Suprapubic skin (tissue), 4 donors: ENCODE measurements around the gene KIZ. TPM values are rescaled to one million over a fixed set of nuclear protein-coding genes. Genes with fewer than 3 reads are reported as not detected.

Source experiments
- DNase-seq, 2 donors: peaks; one replicate each; pipeline ENCODE4 v3.0.0-alpha.2; 2019; ENCODE audit warnings: low spot score in 2 of 2
- H3K27ac ChIP-seq: fragments of 200-600 bp; sonication (generic); one replicate; pipeline ENCODE4 v1.5.1; 2019
- H3K27me3 ChIP-seq: fragments of 200-600 bp; sonication (generic); one replicate; pipeline ENCODE4 v1.5.1; 2019
- H3K36me3 ChIP-seq: fragments of 200-600 bp; sonication (generic); one replicate; pipeline ENCODE4 v1.5.1; 2019
- H3K4me1 ChIP-seq: fragments of 200-600 bp; sonication (generic); one replicate; pipeline ENCODE4 v1.5.1; 2019
- H3K4me3 ChIP-seq: fragments of 200-600 bp; sonication (generic); one replicate; pipeline ENCODE4 v1.5.1; 2019; ENCODE audit warnings: mild to moderate bottlenecking
- H3K9me3 ChIP-seq: fragments of 200-600 bp; sonication (generic); one replicate; pipeline ENCODE4 v1.5.1; 2019
- CTCF ChIP-seq, 2 donors: fragments of 200-600 bp in 1 of 2; fragments of 450-650 bp in 1 of 2; sonication (generic) in 1 of 2; IDR thresholded peaks; one replicate each; pipeline ENCODE4 v1.5.1; 2016 to 2019; ENCODE audit warnings: antibody characterized with exemption in 2 of 2, mild to moderate bottlenecking in 1 of 2, moderate library complexity in 1 of 2
- EP300 ChIP-seq: sonication (generic); formaldehyde crosslinking; IDR thresholded peaks from one replicate; pipeline ENCODE4 v1.6.1; 2017; ENCODE audit warnings: antibody characterized with exemption
- POLR2A ChIP-seq, 2 donors: fragments of 450-650 bp; IDR thresholded peaks; one replicate each; pipeline ENCODE4 v1.6.1; 2017; ENCODE audit warnings: antibody characterized with exemption in 2 of 2, mild to moderate bottlenecking in 2 of 2, moderate library complexity in 2 of 2
- POLR2AphosphoS5 ChIP-seq, 3 donors: sonication (generic); formaldehyde crosslinking; IDR thresholded peaks; one replicate each; pipeline ENCODE4 v1.6.1; 2017; ENCODE audit warnings: antibody characterized with exemption in 3 of 3
- WGBS: methylation state at CpG from one replicate; pipeline ENCODE4 v1.1.5; 2018; 5-methylcytosine and 5-hydroxymethylcytosine counted together
- total RNA-seq, 4 donors: library from RNA; depleted of rRNA; stranded (reverse); fragments of >200 nt; gene quantifications; one replicate each; pipeline ENCODE4 v1.1.0, GENCODE V29; 2016

Gene KIZ
- total RNA-seq, 4 donors from 2014 or later = 14.7 to 43.0 (median 34.0) TPM

GRCh38 chr20:21208999-21209398, 83.1 kb downstream of the KIZ start:
- 93% methylated on average over 3 of the region's 3 CpGs for WGBS
- H3K9me3 ChIP-seq = no peaks in the 10 kb centered on the region
- no peaks in the 10 kb centered on the region for H3K4me1 ChIP-seq
- H3K27ac ChIP-seq = no peak overlapping the region
- H3K4me3 ChIP-seq = no peak overlapping the region
- H3K27me3 ChIP-seq = no peaks in the 10 kb centered on the region
- no peak for TF ChIP-seq POLR2A (IDR thresholded peaks at IDR 0.05)
- TF ChIP-seq CTCF (IDR thresholded peaks at IDR 0.05) = no peak
- TF ChIP-seq POLR2AphosphoS5 (IDR thresholded peaks at IDR 0.05) = no peak
- no peak for TF ChIP-seq EP300
- H3K36me3 ChIP-seq = peaks cover 9% of the 10 kb centered on the region
- DNase-seq = no peak

GRCh38 chr20:21209668-21210067, 83.8 kb downstream of the KIZ start:
- no peak overlapping the region for H3K4me3 ChIP-seq

GRCh38 chr20:21213691-21214090, 87.8 kb downstream of the KIZ start:
- H3K4me1 ChIP-seq = no peaks in the 10 kb centered on the region
- 87% methylated on average over 2 of the region's 2 CpGs for WGBS

More at GRCh38 chr20:21209668-21210067, 83.8 kb downstream of the KIZ start:
- H3K4me1 ChIP-seq = no peaks in the 10 kb centered on the region
- 98% methylated on average over 1 of the region's 1 CpG for WGBS
- H3K27me3 ChIP-seq = no peaks in the 10 kb centered on the region
- no peak overlapping the region for H3K27ac ChIP-seq
- H3K9me3 ChIP-seq = no peaks in the 10 kb centered on the region
- no peak for TF ChIP-seq POLR2AphosphoS5 (IDR thresholded peaks at IDR 0.05)
- TF ChIP-seq EP300 = no peak
- no peak for TF ChIP-seq CTCF (IDR thresholded peaks at IDR 0.05)
- no peak for TF ChIP-seq POLR2A (IDR thresholded peaks at IDR 0.05)
- H3K36me3 ChIP-seq = peaks cover 9% of the 10 kb centered on the region
- DNase-seq = no peak

GRCh38 chr20:21214431-21214830, 88.5 kb downstream of the KIZ start:
- no peaks in the 10 kb centered on the region for H3K4me1 ChIP-seq
- H3K9me3 ChIP-seq = no peaks in the 10 kb centered on the region
- H3K36me3 ChIP-seq = peaks cover 6% of the 10 kb centered on the region
- TF ChIP-seq EP300 (no peak), POLR2AphosphoS5 (IDR thresholded peaks at IDR 0.05) (no peak), POLR2A (IDR thresholded peaks at IDR 0.05) (no peak), CTCF (IDR thresholded peaks at IDR 0.05) (no peak)
- no peaks in the 10 kb centered on the region for H3K27me3 ChIP-seq
- H3K27ac ChIP-seq = no peak overlapping the region
- DNase-seq = no peak
- H3K4me3 ChIP-seq = no peak overlapping the region
- WGBS = 67% methylated on average over 1 of the region's 1 CpG

More at GRCh38 chr20:21213691-21214090, 87.8 kb downstream of the KIZ start:
- Histone ChIP-seq H3K36me3 (peaks cover 6% of the 10 kb centered on the region), H3K4me3 (no peak overlapping the region), H3K27ac (no peak overlapping the region), H3K27me3 (no peaks in the 10 kb centered on the region), H3K9me3 (no peaks in the 10 kb centered on the region)
- no peak for DNase-seq
- TF ChIP-seq CTCF (IDR thresholded peaks at IDR 0.05) = no peak
- no peak for TF ChIP-seq EP300
- no peak for TF ChIP-seq POLR2AphosphoS5 (IDR thresholded peaks at IDR 0.05)
- no peak for TF ChIP-seq POLR2A (IDR thresholded peaks at IDR 0.05)

GRCh38 chr20:21219686-21220085, 93.8 kb downstream of the KIZ start:
- DNase-seq = no peak
- no peaks in the 10 kb centered on the region for H3K4me1 ChIP-seq
- no peak for TF ChIP-seq CTCF (IDR thresholded peaks at IDR 0.05)
- no peak for TF ChIP-seq POLR2AphosphoS5 (IDR thresholded peaks at IDR 0.05)
- TF ChIP-seq POLR2A (IDR thresholded peaks at IDR 0.05) = no peak
- no peak for TF ChIP-seq EP300
- no peak overlapping the region for H3K4me3 ChIP-seq
- no peak overlapping the region for H3K27ac ChIP-seq
- H3K27me3 ChIP-seq = no peaks in the 10 kb centered on the region
- 66% methylated on average over 3 of the region's 3 CpGs for WGBS
- H3K9me3 ChIP-seq = no peaks in the 10 kb centered on the region
- H3K36me3 ChIP-seq = peaks cover 3% of the 10 kb centered on the region
